ENCODE measurements around the gene SEC23B. TPM values are rescaled to one million over a fixed set of nuclear protein-coding genes. Genes with fewer than 3 reads are reported as not detected.
A peak's percentile ranks its signal among the peaks of the same experiment; 100 is the strongest.

Gene SEC23B
- polyA plus RNA-seq, 1 donor (not counting 4 experiments of a cell fraction or from before 2014, with no cell fraction given), result 102 TPM

DNA sequence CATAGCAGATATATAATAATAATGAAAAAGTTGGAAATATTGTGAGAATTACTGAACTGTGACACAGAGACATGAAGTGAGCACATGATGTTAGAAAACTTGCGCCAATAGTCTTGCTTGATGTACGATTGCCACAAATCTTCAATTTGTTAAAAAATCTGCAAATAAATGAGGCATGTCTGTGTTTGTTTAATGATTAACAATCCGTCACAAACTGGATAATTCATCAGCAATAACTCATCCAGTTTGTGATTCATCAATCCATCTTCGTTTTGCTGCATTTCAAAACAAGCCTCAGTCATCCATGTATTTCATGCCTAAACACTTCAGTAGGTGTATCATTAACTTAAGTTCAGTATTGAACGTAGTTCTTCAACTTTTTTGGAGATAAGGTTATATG is 34.0 kb downstream of the SEC23B start:
- Histone ChIP-seq H3K9ac (ENCODE audit: control insufficient read depth, extremely low read depth, insufficient read depth, low read length) (no peak overlapping the region), H4K20me1 (ENCODE audit: control insufficient read depth, extremely low read depth, insufficient read depth, low read length) (no peaks in the 10 kb centered on the region), H3K9me3 (ENCODE audit: control insufficient read depth, low read depth, low read length) (no peaks in the 10 kb centered on the region), H3K4me3 (ENCODE audit: control insufficient read depth in 2 of 3, extremely low read depth in 1 of 3, insufficient read depth in 2 of 3, low read depth in 1 of 3, low read length in 3 of 3) (no peak overlapping the region), H3K79me2 (ENCODE audit: control insufficient read depth, insufficient read depth, low read length) (no peaks in the 10 kb centered on the region), H3K36me3 (ENCODE audit: control insufficient read depth in 2 of 2, extremely low read depth in 1 of 2, insufficient read depth in 2 of 2, low read length in 2 of 2) (peaks cover 13 to 35% of the 10 kb centered on the region in 2 experiments), H3K4me2 (ENCODE audit: control insufficient read depth, extremely low read depth, insufficient read depth, low read depth, low read length) (no peak overlapping the region), H3K27ac (ENCODE audit: control insufficient read depth, insufficient read depth, low read length) (peak overlapping the region; percentile 39), H2AFZ (ENCODE audit: control insufficient read depth, low read length) (no peak overlapping the region), H3K4me1 (ENCODE audit: control insufficient read depth, extremely low read depth, insufficient read depth, low read length) (peaks cover 13% of the 10 kb centered on the region), H3K9me1 (ENCODE audit: control insufficient read depth, extremely low read depth, insufficient read depth, low read length) (no peaks in the 10 kb centered on the region), H3K27me3 (ENCODE audit: control insufficient read depth, extremely low read depth, insufficient read depth, low read length) (no peaks in the 10 kb centered on the region)
- DNase-seq (ENCODE audit: low read depth, low spot score) (no peak), FAIRE-seq (peak; percentile 13)
- TF ChIP-seq CTCF (optimal IDR thresholded peaks at IDR 0.05 in 1 of 3, IDR thresholded peaks at IDR 0.05 in 1 of 3, conservative IDR thresholded peaks at IDR 0.05 in 1 of 3; ENCODE audit: extremely low read depth in 1 of 3, insufficient read depth in 2 of 3, low read length in 3 of 3) (no peak), EZH2 (IDR thresholded peaks at IDR 0.05; ENCODE audit: low read length) (no peak)
- dilution Hi-C loops (cut with MboI; ENCODE audit: extremely low pct_ligation_motif_present, low sequenced_read_pairs), result no loop called here

- DNase-seq (ENCODE audit: low read depth, low spot score) (no peak), FAIRE-seq (no peak)
- H3K4me2 ChIP-seq (ENCODE audit: control insufficient read depth, extremely low read depth, insufficient read depth, low read depth, low read length), result no peak overlapping the region
- dilution Hi-C loops (cut with MboI; ENCODE audit: extremely low pct_ligation_motif_present, low sequenced_read_pairs), result no loop called here
- H3K9me3 ChIP-seq (ENCODE audit: control insufficient read depth, low read depth, low read length), result no peaks in the 10 kb centered on the region
- no peaks in the 10 kb centered on the region for H3K9me1 ChIP-seq (ENCODE audit: control insufficient read depth, extremely low read depth, insufficient read depth, low read length)
- peaks cover 13% of the 10 kb centered on the region for H3K4me1 ChIP-seq (ENCODE audit: control insufficient read depth, extremely low read depth, insufficient read depth, low read length)
- H3K4me3 ChIP-seq (ENCODE audit: control insufficient read depth in 2 of 3, extremely low read depth in 1 of 3, insufficient read depth in 2 of 3, low read depth in 1 of 3, low read length in 3 of 3), result no peak overlapping the region
- H3K27ac ChIP-seq (ENCODE audit: control insufficient read depth, insufficient read depth, low read length), result no peak overlapping the region
- peaks cover 18 to 40% of the 10 kb centered on the region in 2 experiments for H3K36me3 ChIP-seq (ENCODE audit: control insufficient read depth in 2 of 2, extremely low read depth in 1 of 2, insufficient read depth in 2 of 2, low read length in 2 of 2)
- TF ChIP-seq CTCF (optimal IDR thresholded peaks at IDR 0.05 in 1 of 3, IDR thresholded peaks at IDR 0.05 in 1 of 3, conservative IDR thresholded peaks at IDR 0.05 in 1 of 3; ENCODE audit: extremely low read depth in 1 of 3, insufficient read depth in 2 of 3, low read length in 3 of 3) (no peak), EZH2 (IDR thresholded peaks at IDR 0.05; ENCODE audit: low read length) (no peak)
- H2AFZ ChIP-seq (ENCODE audit: control insufficient read depth, low read length), result no peak overlapping the region
- no peaks in the 10 kb centered on the region for H3K79me2 ChIP-seq (ENCODE audit: control insufficient read depth, insufficient read depth, low read length)
- no peaks in the 10 kb centered on the region for H3K27me3 ChIP-seq (ENCODE audit: control insufficient read depth, extremely low read depth, insufficient read depth, low read length)
- no peaks in the 10 kb centered on the region for H4K20me1 ChIP-seq (ENCODE audit: control insufficient read depth, extremely low read depth, insufficient read depth, low read length)
- no peak overlapping the region for H3K9ac ChIP-seq (ENCODE audit: control insufficient read depth, extremely low read depth, insufficient read depth, low read length)
These were observed 35.5 kb downstream of the SEC23B start for GRCh38 chr20:18543216-18543615.

Measured in keratinocyte (primary cell).